Measurements from ENCODE around the gene BTF3. TPM values are rescaled to one million over a fixed set of nuclear protein-coding genes. Genes with fewer than 3 reads are reported as not detected.
"Not testable (repeated sequence)": the region's sequence is repeated elsewhere in the genome, so short reads cannot be mapped to it uniquely, and the experiment has no call there.

Gene BTF3
- total and polyA plus RNA-seq, 9 of the 15 experiments (the other 6 are each of a cell fraction or from before 2014, with no cell fraction given) = 534 to 1,637 (median 848) TPM

DNA sequence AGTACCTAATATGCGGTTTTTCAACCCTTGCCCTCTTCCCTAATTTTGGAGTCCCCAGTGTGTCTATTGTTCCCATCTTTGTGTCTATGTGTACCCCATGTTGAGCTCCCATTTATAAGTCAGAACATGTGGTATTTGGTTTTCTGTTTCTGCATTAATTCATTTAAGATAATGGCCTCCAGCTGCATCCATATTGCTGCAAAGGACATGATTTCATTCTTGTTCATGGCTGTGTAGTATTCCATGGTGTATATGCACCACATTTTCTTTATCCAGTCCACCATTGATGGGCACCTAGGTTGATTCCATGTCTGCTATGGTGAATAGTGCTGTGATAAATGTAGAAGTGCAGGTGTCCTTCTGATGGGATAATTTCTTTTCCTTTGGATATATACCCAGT lies 41.8 kb upstream of the BTF3 start:
- H3K9me1 ChIP-seq (ENCODE audit: control insufficient read depth, insufficient read depth, low read length); H3K9me3 ChIP-seq (replicated peaks; ENCODE audit: control insufficient read depth, insufficient read depth, low read depth, low read length); H3K4me3 ChIP-seq; H3K79me2 ChIP-seq (ENCODE audit: control insufficient read depth, insufficient read depth, low read length); H3K36me3 ChIP-seq (ENCODE audit: control insufficient read depth, insufficient read depth, low read length); H4K20me1 ChIP-seq (replicated peaks; ENCODE audit: control insufficient read depth, insufficient read depth, low read length); H3K4me1 ChIP-seq (replicated peaks in 1 of 2; ENCODE audit: control insufficient read depth in 2 of 2, insufficient read depth in 2 of 2, low read length in 2 of 2); H3K27ac ChIP-seq (ENCODE audit: extremely low read depth, low read depth, low read length); H3K9ac ChIP-seq (ENCODE audit: insufficient read depth in 1 of 2, low read depth in 2 of 2, low read length in 2 of 2); FAIRE-seq; ATAC-seq; CTCF ChIA-PET (ENCODE audit: low intra/inter-chr PET ratio); in situ Hi-C loops (cut with MboI); intact Hi-C loops (cut with micrococcal nuclease); BruUV-seq (replicated peaks); DNase-seq (ENCODE audit: extremely low read depth in 1 of 4, low spot score in 3 of 4); H3K4me2 ChIP-seq (ENCODE audit: insufficient read depth, low read length); H2AFZ ChIP-seq (ENCODE audit: low read depth, low read length): not testable (repeated sequence)
- POLR2A ChIA-PET = interaction anchor here (0.7 to 1.4 kb wide), 2 partner anchors 7 to 1183 kb away, joined by 3 to 6 read pairs; no protein-coding TSS in a partner anchor
- TF ChIP-seq ZNF146 (CRISPR knock-in tag; IDR thresholded peaks at IDR 0.05; ENCODE audit: unreplicated experiment) (peak; percentile 92), RBM25 (IDR thresholded peaks at IDR 0.05; ENCODE audit: low read depth, low read length, severe bottlenecking) (peak; percentile 19)
- 15% methylated on average over 1 of the region's 1 CpG for WGBS (ENCODE audit: insufficient coverage, low coverage, missing lambda C conversion rate)
- peaks cover 25 to 33% of the 10 kb centered on the region in 2 experiments; a peak in 3 of 5 replicates for H3K27me3 ChIP-seq (ENCODE audit: control insufficient read depth in 2 of 2, insufficient read depth in 2 of 2, low read length in 2 of 2)

DNA sequence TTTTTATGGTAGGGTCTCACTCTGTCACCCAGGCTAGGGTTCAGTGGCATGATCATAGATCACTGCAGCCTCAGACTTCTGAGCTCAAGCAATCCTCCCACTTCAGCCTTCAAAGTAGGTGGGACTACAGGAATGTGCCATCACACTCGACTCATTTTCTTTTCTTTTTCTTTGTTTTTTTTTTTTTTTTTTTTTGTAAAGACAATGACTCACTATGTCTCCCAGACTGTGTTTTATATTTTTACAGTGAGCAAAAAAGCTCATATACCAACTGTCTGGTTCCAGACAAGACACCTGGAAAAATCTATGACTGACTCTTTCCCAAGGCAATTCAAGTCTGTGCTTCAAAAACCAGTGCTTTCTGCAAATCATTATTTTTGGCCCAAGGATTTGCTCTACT lies 38.9 kb upstream of the BTF3 start:
- no peak for FAIRE-seq
- Histone ChIP-seq H3K4me1 (replicated peaks in 1 of 2; ENCODE audit: control insufficient read depth in 2 of 2, insufficient read depth in 2 of 2, low read length in 2 of 2) (no peaks in the 10 kb centered on the region), H3K27me3 (ENCODE audit: control insufficient read depth in 2 of 2, insufficient read depth in 2 of 2, low read length in 2 of 2) (peaks cover 7 to 14% of the 10 kb centered on the region in 2 experiments; a peak in 2 of 5 replicates), H3K9me1 (ENCODE audit: control insufficient read depth, insufficient read depth, low read length) (no peaks in the 10 kb centered on the region), H3K4me2 (ENCODE audit: insufficient read depth, low read length) (no peak overlapping the region), H3K36me3 (ENCODE audit: control insufficient read depth, insufficient read depth, low read length) (no peaks in the 10 kb centered on the region), H3K4me3 (no peak overlapping the region), H2AFZ (ENCODE audit: low read depth, low read length) (no peak overlapping the region), H3K79me2 (ENCODE audit: control insufficient read depth, insufficient read depth, low read length) (no peaks in the 10 kb centered on the region), H3K27ac (ENCODE audit: extremely low read depth, low read depth, low read length) (no peak overlapping the region), H3K9ac (ENCODE audit: insufficient read depth in 1 of 2, low read depth in 2 of 2, low read length in 2 of 2) (no peak overlapping the region), H4K20me1 (replicated peaks; ENCODE audit: control insufficient read depth, insufficient read depth, low read length) (no peaks in the 10 kb centered on the region), H3K9me3 (replicated peaks; ENCODE audit: control insufficient read depth, insufficient read depth, low read depth, low read length) (no peaks in the 10 kb centered on the region)
- POLR2A ChIA-PET = no interaction called here
- intact Hi-C loops (cut with micrococcal nuclease) (no loop called here), in situ Hi-C loops (cut with MboI) (no loop called here)
- WGBS (ENCODE audit: insufficient coverage, low coverage, missing lambda C conversion rate) = 0% methylated on average over 1 of the region's 1 CpG
- no TSS peak for BruUV-seq (replicated peaks)
- ATAC-seq = no peak
- TF ChIP-seq, protein P1, sequence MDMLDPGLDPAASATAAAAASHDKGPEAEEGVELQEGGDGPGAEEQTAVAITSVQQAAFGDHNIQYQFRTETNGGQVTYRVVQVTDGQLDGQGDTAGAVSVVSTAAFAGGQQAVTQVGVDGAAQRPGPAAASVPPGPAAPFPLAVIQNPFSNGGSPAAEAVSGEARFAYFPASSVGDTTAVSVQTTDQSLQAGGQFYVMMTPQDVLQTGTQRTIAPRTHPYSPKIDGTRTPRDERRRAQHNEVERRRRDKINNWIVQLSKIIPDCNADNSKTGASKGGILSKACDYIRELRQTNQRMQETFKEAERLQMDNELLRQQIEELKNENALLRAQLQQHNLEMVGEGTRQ (CRISPR knock-in tag; IDR thresholded peaks at IDR 0.05) = no peak
- TF ChIP-seq ARHGAP35 (IDR thresholded peaks at IDR 0.05; ENCODE audit: partially characterized antibody) = no peak
- no peak for TF ChIP-seq PPARD (CRISPR knock-in tag; IDR thresholded peaks at IDR 0.05)
- TF ChIP-seq SMARCA4 (IDR thresholded peaks at IDR 0.05) = no peak
- TF ChIP-seq IFI16 (CRISPR knock-in tag; IDR thresholded peaks at IDR 0.05) = no peak
- no peak for TF ChIP-seq FOXO4 (CRISPR knock-in tag; IDR thresholded peaks at IDR 0.05)
- no peak for TF ChIP-seq TGIF2 (CRISPR knock-in tag; IDR thresholded peaks at IDR 0.05)
- no peak for DNase-seq (ENCODE audit: extremely low read depth in 1 of 4, low spot score in 3 of 4)
- CTCF ChIA-PET (ENCODE audit: low intra/inter-chr PET ratio) = no interaction called here
